Measurements from ENCODE around the gene FRS3. TPM values are rescaled to one million over a fixed set of nuclear protein-coding genes. Genes with fewer than 3 reads are reported as not detected.

The FRS3 gene
- total and polyA plus RNA-seq, 12 donors, result 0.30 to 21.2 (median 5.4) TPM

DNA sequence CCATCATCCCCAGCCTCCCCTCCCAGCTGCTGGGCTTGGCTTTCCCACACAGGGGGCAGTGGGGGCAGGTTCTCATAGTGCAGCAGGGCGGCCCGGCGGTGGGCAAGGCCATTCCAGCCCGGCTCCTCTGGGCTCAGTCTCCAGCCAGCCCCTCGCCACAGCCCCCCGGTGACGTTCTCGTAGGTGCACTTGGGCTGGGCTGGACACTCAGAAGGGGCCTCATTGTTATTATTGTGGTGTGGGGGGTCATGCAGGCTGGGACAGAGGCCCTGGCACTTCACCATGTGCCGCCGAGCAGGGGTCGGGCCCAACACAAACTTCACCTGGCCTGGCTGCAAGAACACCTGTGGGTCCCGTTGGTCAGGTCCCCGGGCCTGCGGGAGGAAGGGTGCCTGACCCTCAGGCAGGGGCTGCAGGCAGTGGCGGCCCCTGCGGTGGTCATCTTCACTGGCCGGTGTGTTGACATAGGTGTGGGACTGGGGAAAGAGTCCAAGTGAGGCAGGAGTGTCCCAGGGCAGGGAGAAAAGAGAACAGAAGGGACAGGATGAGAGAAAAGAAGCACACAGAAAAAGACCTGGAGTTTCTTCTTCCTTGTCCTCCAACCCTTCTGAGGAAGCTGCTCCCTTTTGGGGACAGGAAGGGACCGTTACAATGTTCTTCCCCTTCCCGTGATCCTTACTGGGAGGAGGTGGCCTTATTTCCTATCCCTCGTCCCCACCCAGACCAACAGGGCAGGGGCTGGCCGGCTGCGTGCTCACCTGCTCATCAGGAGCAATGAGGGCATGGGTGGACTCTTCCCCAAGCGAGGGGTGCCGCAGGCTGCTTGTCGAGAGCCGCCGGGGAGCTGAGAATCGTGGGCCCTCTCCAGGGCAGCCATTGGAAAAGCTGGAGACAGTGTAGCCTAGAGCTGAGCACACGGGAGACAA lies 8.4 kb downstream of the FRS3 start:
- 88 to 92% (median 91%) methylated on average over 8 to 29 of the region's 29 CpGs for WGBS, 4 donors
- intact Hi-C loops (cut with DNase I), result loop anchor here (10.0 kb wide), 2 partner anchors 67 to 167 kb away; no protein-coding TSS in a partner anchor
- no peak overlapping the region for H3K4me3 ChIP-seq

DNA sequence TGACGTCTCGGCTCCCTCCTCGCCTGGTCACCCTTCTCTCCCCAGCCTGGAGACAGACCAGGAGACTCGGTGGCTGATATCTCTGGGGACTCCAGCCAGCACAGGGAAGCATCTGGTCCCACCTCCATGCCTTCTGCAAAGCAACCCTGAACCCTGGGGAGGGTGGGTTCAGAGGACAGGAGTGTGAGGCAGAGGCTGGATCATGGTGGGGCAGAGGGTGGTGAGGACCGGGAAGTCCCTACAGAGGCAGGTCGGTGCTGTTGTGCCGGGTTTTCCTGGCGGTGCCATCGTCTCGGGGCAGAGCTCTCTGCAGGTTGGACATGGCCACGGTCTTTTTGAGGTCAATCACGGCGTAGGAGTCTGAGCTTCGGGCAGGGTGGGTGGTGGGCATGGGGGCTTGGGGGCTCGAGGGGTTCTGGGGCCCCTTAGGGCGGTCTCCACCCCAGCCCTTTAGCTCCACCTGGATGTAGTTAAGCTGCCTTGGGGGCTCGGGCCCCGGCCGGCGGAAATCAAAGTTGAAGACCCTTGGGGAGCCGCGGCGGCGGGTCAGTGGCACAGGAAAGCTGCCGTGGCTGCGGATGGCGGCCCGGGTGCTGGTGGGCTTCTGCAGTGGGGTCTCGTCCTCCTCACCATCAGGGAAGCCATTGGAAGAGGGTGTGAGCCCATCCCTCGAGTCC lies 9.2 kb downstream of the FRS3 start:
- WGBS, 4 donors, result 92 to 97% (median 93%) methylated on average over 22 to 30 of the region's 30 CpGs
- no peak for DNase-seq
- H3K9me3 ChIP-seq (replicated peaks in 1 of 3), result no peaks in the 10 kb centered on the region
- peaks cover 0 to 58% of the 10 kb centered on the region in 2 donors for H3K36me3 ChIP-seq (replicated peaks in 1 of 2)
- H3K27me3 ChIP-seq, result no peaks in the 10 kb centered on the region
- H3K27ac ChIP-seq, result no peak overlapping the region
- intact Hi-C loops (cut with DNase I), result loop anchor here (10.0 kb wide), 2 partner anchors 66 to 166 kb away; no protein-coding TSS in a partner anchor
- no peak overlapping the region for H3K4me3 ChIP-seq
- H3K4me1 ChIP-seq (replicated peaks in 1 of 2), result peaks cover 0 to 10% of the 10 kb centered on the region in 2 donors
- TF ChIP-seq, protein P1, sequence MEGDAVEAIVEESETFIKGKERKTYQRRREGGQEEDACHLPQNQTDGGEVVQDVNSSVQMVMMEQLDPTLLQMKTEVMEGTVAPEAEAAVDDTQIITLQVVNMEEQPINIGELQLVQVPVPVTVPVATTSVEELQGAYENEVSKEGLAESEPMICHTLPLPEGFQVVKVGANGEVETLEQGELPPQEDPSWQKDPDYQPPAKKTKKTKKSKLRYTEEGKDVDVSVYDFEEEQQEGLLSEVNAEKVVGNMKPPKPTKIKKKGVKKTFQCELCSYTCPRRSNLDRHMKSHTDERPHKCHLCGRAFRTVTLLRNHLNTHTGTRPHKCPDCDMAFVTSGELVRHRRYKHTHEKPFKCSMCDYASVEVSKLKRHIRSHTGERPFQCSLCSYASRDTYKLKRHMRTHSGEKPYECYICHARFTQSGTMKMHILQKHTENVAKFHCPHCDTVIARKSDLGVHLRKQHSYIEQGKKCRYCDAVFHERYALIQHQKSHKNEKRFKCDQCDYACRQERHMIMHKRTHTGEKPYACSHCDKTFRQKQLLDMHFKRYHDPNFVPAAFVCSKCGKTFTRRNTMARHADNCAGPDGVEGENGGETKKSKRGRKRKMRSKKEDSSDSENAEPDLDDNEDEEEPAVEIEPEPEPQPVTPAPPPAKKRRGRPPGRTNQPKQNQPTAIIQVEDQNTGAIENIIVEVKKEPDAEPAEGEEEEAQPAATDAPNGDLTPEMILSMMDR (IDR thresholded peaks at IDR 0.05), result no peak
- no peak for TF ChIP-seq POLR2A (IDR thresholded peaks at IDR 0.05)

More for the DNA sequence above, 8.4 kb downstream of the FRS3 start:
- Histone ChIP-seq H3K36me3 (replicated peaks in 1 of 2) (peaks cover 0 to 63% of the 10 kb centered on the region in 2 donors), H3K27me3 (no peaks in the 10 kb centered on the region), H3K9me3 (replicated peaks in 1 of 3) (no peaks in the 10 kb centered on the region), H3K4me1 (replicated peaks in 1 of 2) (peaks cover 0 to 10% of the 10 kb centered on the region in 2 donors), H3K27ac (no peak overlapping the region)
- DNase-seq, result no peak
- TF ChIP-seq POLR2A (IDR thresholded peaks at IDR 0.05), result no peak
- TF ChIP-seq, protein P1 (IDR thresholded peaks at IDR 0.05), result no peak

DNA sequence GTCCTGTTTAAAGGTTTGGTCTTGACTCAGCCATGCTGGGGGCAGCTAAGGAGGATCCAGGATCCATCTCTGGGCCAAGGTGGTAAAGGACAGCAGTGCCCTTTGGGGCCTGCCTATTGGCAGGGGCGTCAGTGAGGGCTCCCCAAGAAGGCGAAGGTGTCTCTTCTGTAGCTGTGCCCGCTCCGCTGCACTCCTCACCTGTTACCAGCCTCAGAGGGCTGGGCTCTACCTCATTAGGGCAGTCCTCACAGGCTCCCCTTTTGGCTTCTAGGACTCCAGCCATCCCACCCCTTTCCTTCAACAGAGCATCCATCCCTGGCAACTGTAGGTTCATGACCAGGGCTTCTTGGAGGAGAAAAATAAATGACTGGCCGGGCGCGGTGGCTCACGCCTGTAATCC lies 10.3 kb downstream of the FRS3 start:
- H3K27me3 ChIP-seq, result no peaks in the 10 kb centered on the region
- 95 to 99% (median 96%) methylated on average over 8 of the region's 8 CpGs for WGBS, 4 donors
- H3K36me3 ChIP-seq (replicated peaks in 1 of 2), result peaks cover 0 to 47% of the 10 kb centered on the region in 2 donors
- peaks cover 0 to 10% of the 10 kb centered on the region in 2 donors for H3K4me1 ChIP-seq (replicated peaks in 1 of 2)
- H3K9me3 ChIP-seq (replicated peaks in 1 of 3), result no peaks in the 10 kb centered on the region
- H3K27ac ChIP-seq, result no peak overlapping the region
- TF ChIP-seq, protein P1 (IDR thresholded peaks at IDR 0.05), result no peak
- TF ChIP-seq POLR2A (IDR thresholded peaks at IDR 0.05), result no peak
- DNase-seq, result no peak
- H3K4me3 ChIP-seq, result no peak overlapping the region
- intact Hi-C loops (cut with DNase I), result no loop called here

Measured in adrenal gland (tissue), 12 donors.